Ammon's horn (tissue), 1 donor: ENCODE measurements around the gene ELOVL6.
"Not testable (repeated sequence)": the region's sequence is repeated elsewhere in the genome, so short reads cannot be mapped to it uniquely, and the experiment has no call there.

Source experiments
- DNase-seq: peaks from one replicate; pipeline ENCODE4 v3.0.0-alpha.2; 2016; ENCODE audit warnings: low spot score

ELOVL6 gene

GRCh38 chr4:110075083-110075738 is 123.2 kb downstream of the ELOVL6 start:
- DNase-seq = no peak

DNA sequence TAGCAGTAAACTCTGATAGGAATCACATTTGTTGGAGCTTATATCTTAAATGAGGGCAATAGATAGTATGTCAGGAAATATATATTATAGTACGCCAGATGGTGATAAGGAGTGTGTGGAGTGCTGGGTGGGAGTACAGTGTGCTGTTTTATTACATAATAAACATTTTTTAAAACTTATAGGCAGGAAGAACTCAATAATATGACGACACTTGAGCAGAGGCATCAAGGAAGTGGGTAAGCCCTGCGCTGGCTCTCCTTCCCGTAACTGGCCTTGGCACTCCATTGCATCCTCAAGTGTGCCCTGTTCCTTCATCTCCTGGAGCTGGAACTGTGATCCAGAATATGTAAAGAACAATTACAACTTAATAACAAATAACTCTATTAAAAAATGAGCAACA is 123.8 kb downstream of the ELOVL6 start:
- no peak for DNase-seq

DNA sequence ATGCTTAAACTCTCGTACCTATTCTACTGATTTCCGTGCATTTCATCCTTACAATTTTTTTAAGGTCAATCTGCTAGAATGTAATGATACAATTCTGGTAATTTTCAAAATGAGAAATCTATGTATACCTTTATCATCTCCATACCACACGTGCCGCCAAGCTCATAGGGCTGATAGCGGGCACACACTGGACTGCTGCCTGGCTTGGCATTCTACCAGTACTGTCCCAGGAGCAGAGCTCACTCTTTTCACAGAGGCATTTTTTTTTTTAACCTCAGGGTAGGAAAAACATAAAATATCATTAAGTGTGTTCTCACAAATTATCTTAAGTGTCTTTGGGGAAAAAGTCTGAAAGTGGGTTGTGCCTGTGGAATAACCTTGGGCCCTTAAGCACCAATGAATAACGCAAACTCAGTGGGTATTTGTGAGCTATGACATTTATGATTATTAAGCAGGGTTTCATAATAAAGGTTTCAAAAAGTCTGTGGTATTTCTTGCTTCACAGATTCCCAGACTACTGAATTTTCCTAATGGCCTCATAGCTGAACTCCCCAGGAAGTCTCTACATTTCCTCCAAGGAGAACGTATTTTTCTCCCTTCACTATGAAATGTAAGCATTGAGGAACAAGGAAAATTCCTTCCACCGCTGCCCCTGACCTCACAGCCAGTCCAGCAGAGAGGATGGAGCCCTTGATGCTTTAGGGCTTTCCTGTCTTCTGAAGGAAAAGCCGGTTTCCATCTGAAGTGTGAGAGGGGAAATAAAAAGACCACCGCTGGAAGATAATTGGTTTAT is 125.2 kb downstream of the ELOVL6 start:
- no peak for DNase-seq

- DNase-seq = peak; percentile 66
These were observed 126.9 kb downstream of the ELOVL6 start for GRCh38 chr4:110071466-110071865.

DNA sequence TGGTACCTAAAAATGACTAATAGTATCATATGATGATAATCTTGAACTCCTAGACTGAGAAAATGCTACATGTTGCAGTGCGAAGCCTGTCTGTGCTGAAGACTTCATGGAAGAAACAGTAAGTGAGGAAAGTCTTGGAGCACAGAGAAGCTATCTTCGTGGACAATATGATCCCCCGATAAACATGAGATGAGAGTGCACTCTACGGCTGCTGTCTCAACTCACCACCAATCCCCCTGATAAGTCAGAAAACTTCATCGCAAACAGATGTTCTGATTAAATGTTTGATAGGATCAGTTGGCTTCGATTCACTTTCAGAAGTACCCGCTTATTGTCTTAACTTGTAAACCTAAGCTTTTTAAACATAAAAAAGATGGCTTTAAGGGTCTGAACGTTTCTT is 130.2 kb downstream of the ELOVL6 start:
- DNase-seq = no peak

- DNase-seq = no peak
These were observed 133.5 kb downstream of the ELOVL6 start for GRCh38 chr4:110064934-110065333.

DNA sequence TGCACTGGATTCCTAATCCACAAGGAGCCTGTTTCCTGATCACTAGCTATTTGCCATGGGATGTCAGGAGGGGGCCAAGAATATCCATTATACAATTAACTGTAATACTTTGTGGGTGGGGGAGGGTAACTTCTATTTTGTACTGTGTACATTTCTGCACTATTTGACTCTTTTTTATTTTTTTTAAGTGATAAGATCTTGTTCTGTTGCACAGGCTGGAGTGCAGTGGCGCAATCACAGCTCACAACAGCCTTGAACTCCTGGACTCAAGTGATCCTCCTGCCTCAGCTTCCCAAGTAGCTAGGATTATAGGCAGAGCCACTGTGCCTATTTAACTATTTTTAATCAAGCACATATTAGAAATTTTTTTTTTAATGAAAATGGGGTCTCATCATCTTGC is 134.1 kb downstream of the ELOVL6 start:
- DNase-seq = no peak

- peak; percentile 90 for DNase-seq
These were observed 136.2 kb downstream of the ELOVL6 start for GRCh38 chr4:110062166-110062565.

GRCh38 chr4:110061076-110061475 is 137.3 kb downstream of the ELOVL6 start:
- DNase-seq = no peak

- no peak for DNase-seq
These were observed 138.7 kb downstream of the ELOVL6 start for GRCh38 chr4:110059556-110060191.

GRCh38 chr4:110058677-110059076 is 139.7 kb downstream of the ELOVL6 start:
- DNase-seq = no peak

- DNase-seq = peak; percentile 63
These were observed 143.2 kb downstream of the ELOVL6 start for GRCh38 chr4:110055158-110055768.

DNA sequence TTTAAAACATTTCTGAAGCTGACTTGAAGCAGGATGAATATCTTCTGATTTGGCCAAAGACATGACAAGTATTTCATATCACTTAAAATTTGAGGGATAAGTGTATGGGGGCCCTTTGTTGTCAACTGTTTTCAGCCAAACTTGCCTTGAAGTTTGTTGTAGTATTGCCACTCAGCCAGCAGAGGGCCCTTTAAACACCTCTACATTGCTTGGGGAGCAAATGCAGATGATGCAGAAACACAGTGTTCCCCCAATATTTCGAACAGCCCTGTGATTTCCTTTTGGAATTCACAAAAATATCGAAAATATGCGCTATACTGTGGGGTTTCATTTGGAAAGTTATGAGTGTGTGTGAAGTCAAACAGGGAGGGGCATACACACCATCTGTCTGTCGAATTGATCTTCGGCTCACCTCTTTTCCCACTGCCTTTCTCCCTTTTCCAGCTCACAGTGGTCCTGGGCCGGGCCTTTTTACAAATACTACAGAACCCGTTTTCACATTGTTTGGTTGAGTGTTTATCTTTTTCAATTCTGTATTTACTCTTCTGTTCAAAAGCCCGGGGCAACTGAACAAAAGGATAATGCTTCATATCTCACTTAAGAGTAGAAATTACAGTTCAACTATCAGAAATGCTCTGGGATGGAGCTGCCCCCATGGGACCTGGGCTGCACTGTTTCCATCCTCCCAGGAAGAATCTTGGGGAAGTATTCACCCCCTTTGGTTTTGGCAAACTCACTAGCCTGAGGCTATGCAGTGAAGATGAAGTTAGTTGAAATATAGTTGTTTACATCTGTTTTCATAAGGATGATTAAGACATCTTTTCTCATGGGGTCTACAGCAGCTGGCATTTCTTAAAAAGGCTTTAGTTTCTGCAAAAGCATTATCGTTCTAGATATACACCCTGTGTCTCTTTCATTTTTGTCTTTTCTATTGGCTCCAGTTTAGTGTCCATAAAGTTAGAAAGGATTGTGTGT is 148.2 kb downstream of the ELOVL6 start:
- DNase-seq = peak; percentile 63

DNA sequence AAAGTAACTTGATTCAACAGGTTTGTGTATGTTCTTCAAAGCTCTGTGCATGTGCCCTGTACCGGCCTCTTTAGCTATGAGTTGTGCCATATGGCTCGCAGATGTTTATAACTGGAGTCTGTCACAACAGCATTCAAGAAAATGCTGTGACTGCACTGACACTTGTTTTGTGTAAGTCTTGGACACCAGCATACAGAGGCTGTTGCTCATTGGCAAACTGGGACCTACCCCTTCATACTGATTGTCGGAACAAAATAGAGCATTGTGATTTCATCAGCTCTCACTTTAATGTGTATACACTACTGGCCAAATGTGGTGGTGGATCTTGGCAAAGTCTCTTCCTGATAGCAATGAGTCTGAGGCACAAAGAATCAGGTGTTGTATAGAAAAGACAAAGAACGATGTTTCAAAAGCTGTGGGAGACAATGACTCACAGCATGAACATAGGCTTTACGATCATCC is 151.8 kb downstream of the ELOVL6 start:
- DNase-seq = peak; percentile 67

DNA sequence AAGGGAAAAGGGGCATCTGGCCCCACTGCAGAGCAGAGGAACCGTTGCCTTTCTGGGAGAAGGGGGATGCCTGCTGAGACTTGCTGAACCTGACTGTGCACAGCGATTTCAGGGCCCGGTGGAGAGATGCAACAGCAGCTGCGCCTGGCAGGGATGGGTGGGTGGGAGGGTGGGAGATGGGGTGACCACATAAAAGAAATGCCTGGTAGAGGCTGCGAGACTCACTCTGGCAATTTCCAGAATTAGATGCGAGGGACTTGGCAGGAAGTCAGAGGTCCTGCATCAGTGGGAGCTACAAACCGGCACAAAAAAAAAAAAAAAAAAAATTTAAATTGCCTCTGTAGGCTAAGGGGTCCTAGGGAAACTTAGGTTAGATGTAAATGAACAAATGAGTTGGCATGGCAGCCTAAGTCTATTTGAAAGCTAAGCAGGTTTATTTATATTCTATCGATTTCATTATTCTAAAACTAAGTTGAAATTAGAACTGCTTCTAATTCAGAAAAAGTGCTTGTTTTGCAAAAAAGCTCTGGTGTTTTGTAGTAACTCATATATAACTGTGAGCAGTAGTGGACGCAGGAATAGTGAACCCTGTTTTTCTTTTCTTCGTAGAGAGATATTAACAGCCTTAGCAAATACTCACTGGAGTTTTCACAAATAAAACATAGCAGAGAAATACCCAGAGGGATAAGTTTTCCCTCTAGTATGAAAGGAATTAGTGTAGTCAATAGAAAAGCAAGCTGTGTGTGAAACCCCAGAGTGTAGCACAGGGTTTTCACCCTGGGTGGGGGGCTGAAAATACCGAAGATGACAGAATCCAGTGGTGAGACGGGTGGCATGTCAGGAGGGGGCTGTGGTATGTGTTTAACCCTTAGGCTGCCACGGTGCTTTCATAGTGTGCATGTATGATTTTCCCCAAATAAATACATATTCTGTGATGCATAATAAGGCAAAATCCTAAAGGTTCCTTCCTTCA is 155.6 kb downstream of the ELOVL6 start:
- DNase-seq = no peak

DNA sequence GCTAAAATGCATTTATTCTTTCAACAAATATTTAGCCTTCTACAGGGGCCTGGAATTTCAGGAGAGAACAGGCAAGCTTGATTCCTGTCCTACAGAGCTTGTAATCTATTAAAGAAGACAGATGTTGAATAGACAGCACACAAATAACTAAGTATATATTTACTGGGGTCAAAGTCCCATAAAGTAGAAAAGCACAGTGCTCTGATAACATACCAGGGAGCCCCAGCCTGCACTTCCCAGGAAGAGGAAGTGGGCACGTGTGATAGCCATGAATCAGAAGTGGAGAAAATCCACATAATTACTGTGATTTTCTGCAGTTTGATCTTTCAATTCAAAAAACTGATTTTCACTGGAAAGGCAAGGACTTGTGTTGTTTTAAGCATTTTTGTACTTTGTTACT is 156.7 kb downstream of the ELOVL6 start:
- DNase-seq = no peak

DNA sequence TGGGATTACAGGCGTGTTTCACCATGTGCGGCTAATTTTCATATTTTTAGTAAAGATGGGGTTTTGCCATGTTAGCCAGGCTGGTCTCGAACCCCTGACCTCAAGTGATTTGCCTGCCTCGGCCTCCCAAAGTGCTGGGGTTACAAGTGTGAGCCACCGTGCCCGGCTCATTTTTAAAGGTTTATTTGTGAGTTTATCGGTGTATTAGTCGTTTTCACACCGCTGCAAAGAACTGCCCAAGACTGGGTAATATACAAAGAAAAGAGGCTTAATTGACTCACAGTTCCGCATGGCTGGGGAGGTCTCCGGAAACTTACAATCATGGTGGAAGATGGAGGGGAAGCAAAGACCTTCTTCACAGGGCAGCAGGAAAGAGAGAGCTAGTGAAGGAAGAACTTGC is 159.3 kb downstream of the ELOVL6 start:
- not testable (repeated sequence) for DNase-seq

DNA sequence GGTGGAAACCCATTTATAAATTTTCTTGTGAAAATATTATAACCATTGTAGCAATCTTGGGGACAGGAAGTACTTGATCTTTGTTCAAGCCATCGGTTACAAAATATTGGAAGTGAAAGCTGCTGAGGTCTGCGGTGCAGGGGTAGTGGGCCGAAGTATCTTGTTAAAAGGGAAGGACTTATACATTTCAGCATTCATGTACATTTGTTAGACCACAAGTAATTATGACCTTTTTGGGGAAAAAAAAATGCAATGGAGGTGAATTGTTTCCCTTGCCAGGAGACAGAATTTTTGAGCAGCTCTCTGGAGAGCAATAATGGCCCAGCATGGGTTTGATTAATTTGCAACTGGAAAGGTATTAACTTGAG is 164.4 kb downstream of the ELOVL6 start:
- no peak for DNase-seq

GRCh38 chr4:110033355-110034025 is 164.9 kb downstream of the ELOVL6 start:
- no peak for DNase-seq

DNA sequence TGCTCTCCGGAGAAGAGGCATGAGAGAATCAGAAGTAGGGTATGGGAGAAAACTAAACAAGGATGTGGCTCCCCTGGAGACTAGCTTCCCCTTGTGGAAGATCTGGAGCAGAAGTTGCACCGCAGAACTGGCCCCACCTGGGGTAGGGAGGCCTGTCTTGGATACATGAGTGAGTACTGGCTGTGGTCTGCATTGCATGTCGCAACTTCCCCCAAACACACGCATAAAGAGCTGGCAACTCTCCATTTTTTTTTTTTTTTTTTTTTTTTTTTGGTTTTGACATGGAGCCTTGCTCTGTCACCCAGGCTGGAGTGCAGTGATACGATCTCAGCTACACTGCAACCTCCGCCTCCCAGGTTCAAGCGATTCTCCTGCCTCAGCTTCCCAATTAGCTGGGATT is 165.8 kb downstream of the ELOVL6 start:
- no peak for DNase-seq
